ENCODE results near the gene IFRD2. TPM values are rescaled to one million over a fixed set of nuclear protein-coding genes. Genes with fewer than 3 reads are reported as not detected.

IFRD2 gene
- total RNA-seq, 1 experiment from 2014 or later, result 111 TPM

DNA sequence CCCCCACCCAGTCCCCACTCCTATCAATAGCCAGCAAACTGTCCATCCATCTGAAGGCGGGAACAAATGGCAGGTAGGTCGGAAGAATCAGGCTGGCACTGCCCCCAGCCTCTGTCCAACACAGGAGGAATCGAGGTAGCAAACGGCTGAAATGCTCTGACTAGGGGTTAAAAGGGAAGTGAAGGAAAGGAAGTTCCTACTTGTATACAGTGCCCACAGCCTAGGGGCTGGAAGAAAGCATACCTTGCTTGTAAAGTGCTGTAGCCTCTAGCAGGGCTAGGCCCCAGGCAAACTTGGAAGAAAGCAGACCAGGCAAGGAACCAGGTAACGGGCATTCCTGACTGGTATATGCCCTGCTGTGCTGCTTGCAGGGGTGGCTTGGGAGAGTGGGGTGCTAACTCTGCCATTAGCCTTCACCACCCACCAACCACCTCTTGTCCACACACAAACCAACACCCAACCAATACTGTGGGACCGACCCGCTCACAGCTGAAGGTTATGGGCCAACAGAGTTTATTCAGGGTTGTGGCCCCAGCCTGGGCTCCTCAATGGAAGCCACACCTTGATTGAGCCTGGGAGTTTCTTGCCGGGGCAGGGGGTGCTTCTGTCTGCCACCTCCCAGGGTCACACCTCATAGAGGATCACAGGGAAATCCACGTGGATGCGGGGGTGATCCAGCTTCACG is 33.4 kb upstream of the IFRD2 start:
- in situ Hi-C loops (cut with HindIII; ENCODE audit: low pct_unique_long_range_greater_than_20kb, low sequenced_read_pairs), result no loop called here
- ATAC-seq (no peak), DNase-seq (ENCODE audit: low read depth, low spot score) (no peak)
- Histone ChIP-seq H3K36me3 (ENCODE audit: control insufficient read depth, insufficient read depth, low read length) (peaks cover 8% of the 10 kb centered on the region), H3K9me3 (ENCODE audit: control insufficient read depth, insufficient read depth, low read depth, low read length) (no peaks in the 10 kb centered on the region), H3K4me3 (ENCODE audit: low read depth in 2 of 2, low read length in 2 of 2) (no peak overlapping the region), H3K27me3 (ENCODE audit: control insufficient read depth, insufficient read depth, low read length) (no peaks in the 10 kb centered on the region), H3K4me1 (ENCODE audit: control insufficient read depth, insufficient read depth, low read length) (peaks cover 27% of the 10 kb centered on the region), H3K27ac (ENCODE audit: low read length) (no peak overlapping the region)
- no TSS peak for BruUV-seq (replicated peaks)
- TF ChIP-seq, protein P1, sequence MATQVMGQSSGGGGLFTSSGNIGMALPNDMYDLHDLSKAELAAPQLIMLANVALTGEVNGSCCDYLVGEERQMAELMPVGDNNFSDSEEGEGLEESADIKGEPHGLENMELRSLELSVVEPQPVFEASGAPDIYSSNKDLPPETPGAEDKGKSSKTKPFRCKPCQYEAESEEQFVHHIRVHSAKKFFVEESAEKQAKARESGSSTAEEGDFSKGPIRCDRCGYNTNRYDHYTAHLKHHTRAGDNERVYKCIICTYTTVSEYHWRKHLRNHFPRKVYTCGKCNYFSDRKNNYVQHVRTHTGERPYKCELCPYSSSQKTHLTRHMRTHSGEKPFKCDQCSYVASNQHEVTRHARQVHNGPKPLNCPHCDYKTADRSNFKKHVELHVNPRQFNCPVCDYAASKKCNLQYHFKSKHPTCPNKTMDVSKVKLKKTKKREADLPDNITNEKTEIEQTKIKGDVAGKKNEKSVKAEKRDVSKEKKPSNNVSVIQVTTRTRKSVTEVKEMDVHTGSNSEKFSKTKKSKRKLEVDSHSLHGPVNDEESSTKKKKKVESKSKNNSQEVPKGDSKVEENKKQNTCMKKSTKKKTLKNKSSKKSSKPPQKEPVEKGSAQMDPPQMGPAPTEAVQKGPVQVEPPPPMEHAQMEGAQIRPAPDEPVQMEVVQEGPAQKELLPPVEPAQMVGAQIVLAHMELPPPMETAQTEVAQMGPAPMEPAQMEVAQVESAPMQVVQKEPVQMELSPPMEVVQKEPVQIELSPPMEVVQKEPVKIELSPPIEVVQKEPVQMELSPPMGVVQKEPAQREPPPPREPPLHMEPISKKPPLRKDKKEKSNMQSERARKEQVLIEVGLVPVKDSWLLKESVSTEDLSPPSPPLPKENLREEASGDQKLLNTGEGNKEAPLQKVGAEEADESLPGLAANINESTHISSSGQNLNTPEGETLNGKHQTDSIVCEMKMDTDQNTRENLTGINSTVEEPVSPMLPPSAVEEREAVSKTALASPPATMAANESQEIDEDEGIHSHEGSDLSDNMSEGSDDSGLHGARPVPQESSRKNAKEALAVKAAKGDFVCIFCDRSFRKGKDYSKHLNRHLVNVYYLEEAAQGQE (IDR thresholded peaks at IDR 0.05; ENCODE audit: insufficient read depth in 1 of 2, low read depth in 2 of 2, low read length in 1 of 2), result no peak
- TF ChIP-seq TCF7L2 (IDR thresholded peaks at IDR 0.05; ENCODE audit: low read depth, low read length), result no peak
- TF ChIP-seq POLR2AphosphoS5 (IDR thresholded peaks at IDR 0.05; ENCODE audit: low read depth, low read length), result no peak
- TF ChIP-seq SIN3A (IDR thresholded peaks at IDR 0.05; ENCODE audit: borderline replicate concordance, insufficient read depth, low read depth, low read length), result no peak
- TF ChIP-seq, protein P2, sequence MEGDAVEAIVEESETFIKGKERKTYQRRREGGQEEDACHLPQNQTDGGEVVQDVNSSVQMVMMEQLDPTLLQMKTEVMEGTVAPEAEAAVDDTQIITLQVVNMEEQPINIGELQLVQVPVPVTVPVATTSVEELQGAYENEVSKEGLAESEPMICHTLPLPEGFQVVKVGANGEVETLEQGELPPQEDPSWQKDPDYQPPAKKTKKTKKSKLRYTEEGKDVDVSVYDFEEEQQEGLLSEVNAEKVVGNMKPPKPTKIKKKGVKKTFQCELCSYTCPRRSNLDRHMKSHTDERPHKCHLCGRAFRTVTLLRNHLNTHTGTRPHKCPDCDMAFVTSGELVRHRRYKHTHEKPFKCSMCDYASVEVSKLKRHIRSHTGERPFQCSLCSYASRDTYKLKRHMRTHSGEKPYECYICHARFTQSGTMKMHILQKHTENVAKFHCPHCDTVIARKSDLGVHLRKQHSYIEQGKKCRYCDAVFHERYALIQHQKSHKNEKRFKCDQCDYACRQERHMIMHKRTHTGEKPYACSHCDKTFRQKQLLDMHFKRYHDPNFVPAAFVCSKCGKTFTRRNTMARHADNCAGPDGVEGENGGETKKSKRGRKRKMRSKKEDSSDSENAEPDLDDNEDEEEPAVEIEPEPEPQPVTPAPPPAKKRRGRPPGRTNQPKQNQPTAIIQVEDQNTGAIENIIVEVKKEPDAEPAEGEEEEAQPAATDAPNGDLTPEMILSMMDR (IDR thresholded peaks at IDR 0.05), result no peak
- POLR2A ChIA-PET, result no interaction called here
- CTCF ChIA-PET, result no interaction called here
- intact Hi-C loops (cut with micrococcal nuclease; ENCODE audit: unreplicated experiment), result no loop called here

DNA sequence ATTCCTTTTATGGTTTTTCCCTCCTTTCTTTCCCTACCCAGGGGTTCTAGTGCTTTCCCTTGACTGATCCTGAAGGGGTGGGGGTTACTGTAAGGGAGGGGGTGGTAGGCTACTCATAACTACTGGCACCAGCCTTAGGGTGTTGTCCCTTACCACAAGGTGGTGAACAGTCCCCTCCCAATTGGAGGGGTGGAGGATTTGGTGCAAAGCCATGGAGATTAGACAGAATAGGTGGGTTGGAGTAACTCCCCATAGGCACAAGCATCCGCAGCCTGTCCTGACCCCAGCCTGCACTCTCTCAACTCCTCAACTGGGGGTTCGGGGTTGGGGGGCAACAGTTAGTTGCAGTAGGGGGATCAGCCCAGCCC is 32.9 kb upstream of the IFRD2 start:
- Histone ChIP-seq H3K36me3 (ENCODE audit: control insufficient read depth, insufficient read depth, low read length) (peaks cover 5% of the 10 kb centered on the region; the same call in 1 of the 2 replicates), H3K9me3 (ENCODE audit: control insufficient read depth, insufficient read depth, low read depth, low read length) (no peaks in the 10 kb centered on the region), H3K27me3 (ENCODE audit: control insufficient read depth, insufficient read depth, low read length) (no peaks in the 10 kb centered on the region), H3K4me1 (ENCODE audit: control insufficient read depth, insufficient read depth, low read length) (peaks cover 31% of the 10 kb centered on the region), H3K27ac (ENCODE audit: low read length) (no peak overlapping the region), H3K4me3 (ENCODE audit: low read depth in 2 of 2, low read length in 2 of 2) (no peak overlapping the region)
- no peak for DNase-seq (ENCODE audit: low read depth, low spot score)
- intact Hi-C loops (cut with micrococcal nuclease; ENCODE audit: unreplicated experiment) (no loop called here), in situ Hi-C loops (cut with HindIII; ENCODE audit: low pct_unique_long_range_greater_than_20kb, low sequenced_read_pairs) (no loop called here)
- BruUV-seq (replicated peaks), result no TSS peak
- POLR2A ChIA-PET, result no interaction called here
- TF ChIP-seq, protein P2 (IDR thresholded peaks at IDR 0.05), result no peak
- TF ChIP-seq, protein P1 (IDR thresholded peaks at IDR 0.05; ENCODE audit: insufficient read depth in 1 of 2, low read depth in 2 of 2, low read length in 1 of 2), result no peak
- no peak for TF ChIP-seq SIN3A (IDR thresholded peaks at IDR 0.05; ENCODE audit: borderline replicate concordance, insufficient read depth, low read depth, low read length)
- TF ChIP-seq TCF7L2 (IDR thresholded peaks at IDR 0.05; ENCODE audit: low read depth, low read length), result no peak
- TF ChIP-seq POLR2AphosphoS5 (IDR thresholded peaks at IDR 0.05; ENCODE audit: low read depth, low read length), result no peak
- CTCF ChIA-PET, result interaction anchor here (0.6 to 1.1 kb wide), 3 partner anchors 26 to 191 kb away, joined by 3 to 4 read pairs (median 3); partner anchors contain the start of genes HYAL3 and NAA80
- no peak for ATAC-seq

Data from Panc1 (cell line).